Gastroesophageal sphincter (tissue), 4 donors: ENCODE results near the gene KCNIP4. TPM values are rescaled to one million over a fixed set of nuclear protein-coding genes. Genes with fewer than 3 reads are reported as not detected.

Experiments used
- ATAC-seq: fragments of 150-250 bp; one replicate; pipeline ENCODE4 v1.9.1; 2016; ENCODE audit warnings: mild to moderate bottlenecking, moderate library complexity
- H3K27ac ChIP-seq, 4 donors: fragments of 200-600 bp; sonication (generic) in 3 of 4; 1 replicate in 3 of 4; 2 replicates in 1 of 4; pipeline ENCODE4 v1.5.1; 2016 to 2019
- H3K27me3 ChIP-seq: fragments of 200-600 bp; sonication (generic); one replicate; pipeline ENCODE4 v1.5.1; 2019
- H3K36me3 ChIP-seq, 2 donors: fragments of 200-600 bp; sonication (generic); one replicate each; pipeline ENCODE4 v1.5.1; 2019; ENCODE audit warnings: control low read depth in 1 of 2
- H3K4me1 ChIP-seq, 3 donors: fragments of 200-600 bp; sonication (generic); 1 replicate in 2 of 3; 2 replicates in 1 of 3; pipeline ENCODE4 v1.5.1; 2016 to 2019; ENCODE audit warnings: control low read depth in 2 of 3
- H3K4me3 ChIP-seq, 2 donors: fragments of 200-600 bp; sonication (generic); one replicate each; pipeline ENCODE4 v1.5.1; 2019; ENCODE audit warnings: mild to moderate bottlenecking in 1 of 2, moderate library complexity in 1 of 2
- H3K9me3 ChIP-seq, 3 donors: fragments of 200-600 bp; sonication (generic); one replicate each; pipeline ENCODE4 v1.5.1; 2017 to 2019; ENCODE audit warnings: control low read depth in 2 of 3
- EP300 ChIP-seq: sonication (generic); formaldehyde crosslinking; IDR thresholded peaks from one replicate; pipeline ENCODE4 v1.6.1; 2017; ENCODE audit warnings: antibody characterized with exemption, mild to moderate bottlenecking
- POLR2A ChIP-seq, 2 donors: fragments of 450-650 bp; IDR thresholded peaks; one replicate each; pipeline ENCODE4 v1.6.1; 2017; ENCODE audit warnings: antibody characterized with exemption in 2 of 2, mild to moderate bottlenecking in 2 of 2, moderate library complexity in 1 of 2
- POLR2AphosphoS5 ChIP-seq: sonication (generic); formaldehyde crosslinking; IDR thresholded peaks from one replicate; pipeline ENCODE4 v1.6.1; 2017; ENCODE audit warnings: antibody characterized with exemption
- WGBS, 2 donors: methylation state at CpG; one replicate each; pipeline ENCODE4 v1.1.5; 2018; ENCODE audit warnings: low coverage in 1 of 2; 5-methylcytosine and 5-hydroxymethylcytosine counted together
- total RNA-seq, 4 donors: library from RNA; depleted of rRNA; stranded (reverse); fragments of >200 nt; gene quantifications; one replicate each; pipeline ENCODE4 v1.1.0, GENCODE V29; 2016
- TF ChIP-seq, protein P1 (sequence below), 4 experiments: fragments of 200-600 bp in 2 of 4; fragments of 450-650 bp in 2 of 4; sonication (generic) in 1 of 4; IDR thresholded peaks; one replicate each; pipeline ENCODE4 v1.5.1; 2017 to 2019; ENCODE audit warnings: antibody characterized with exemption in 4 of 4, mild to moderate bottlenecking in 2 of 4, moderate library complexity in 2 of 4

KCNIP4 gene
- total RNA-seq, 4 donors from 2014 or later = 0.23 to 0.59 (median 0.54) TPM; not detected in 1

DNA sequence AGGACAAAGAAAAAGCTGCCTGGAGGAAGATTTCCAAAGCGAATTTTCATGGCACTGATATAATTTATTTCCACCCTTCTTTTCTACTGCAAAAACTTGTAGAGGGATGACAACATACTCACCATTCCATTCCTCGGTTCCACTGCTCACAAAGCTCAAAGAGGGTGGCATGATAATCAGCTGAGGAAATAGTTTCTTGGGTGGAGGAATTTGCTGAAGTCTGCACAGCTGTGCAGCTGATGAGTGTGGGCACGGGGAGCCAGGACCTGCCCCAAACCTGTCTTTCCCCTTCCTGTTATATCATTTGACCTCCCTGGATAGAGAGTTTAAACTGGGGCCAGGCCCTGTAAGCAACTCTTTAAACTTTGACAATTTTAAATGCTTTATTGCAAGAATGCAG is 1087.7 kb downstream of the KCNIP4 start:
- Histone ChIP-seq H3K4me3 (no peak overlapping the region), H3K36me3 (no peaks in the 10 kb centered on the region), H3K27ac (no peak overlapping the region), H3K27me3 (no peaks in the 10 kb centered on the region), H3K9me3 (no peaks in the 10 kb centered on the region), H3K4me1 (no peaks in the 10 kb centered on the region)
- TF ChIP-seq, protein P1, sequence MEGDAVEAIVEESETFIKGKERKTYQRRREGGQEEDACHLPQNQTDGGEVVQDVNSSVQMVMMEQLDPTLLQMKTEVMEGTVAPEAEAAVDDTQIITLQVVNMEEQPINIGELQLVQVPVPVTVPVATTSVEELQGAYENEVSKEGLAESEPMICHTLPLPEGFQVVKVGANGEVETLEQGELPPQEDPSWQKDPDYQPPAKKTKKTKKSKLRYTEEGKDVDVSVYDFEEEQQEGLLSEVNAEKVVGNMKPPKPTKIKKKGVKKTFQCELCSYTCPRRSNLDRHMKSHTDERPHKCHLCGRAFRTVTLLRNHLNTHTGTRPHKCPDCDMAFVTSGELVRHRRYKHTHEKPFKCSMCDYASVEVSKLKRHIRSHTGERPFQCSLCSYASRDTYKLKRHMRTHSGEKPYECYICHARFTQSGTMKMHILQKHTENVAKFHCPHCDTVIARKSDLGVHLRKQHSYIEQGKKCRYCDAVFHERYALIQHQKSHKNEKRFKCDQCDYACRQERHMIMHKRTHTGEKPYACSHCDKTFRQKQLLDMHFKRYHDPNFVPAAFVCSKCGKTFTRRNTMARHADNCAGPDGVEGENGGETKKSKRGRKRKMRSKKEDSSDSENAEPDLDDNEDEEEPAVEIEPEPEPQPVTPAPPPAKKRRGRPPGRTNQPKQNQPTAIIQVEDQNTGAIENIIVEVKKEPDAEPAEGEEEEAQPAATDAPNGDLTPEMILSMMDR (IDR thresholded peaks at IDR 0.05) = no peak
- TF ChIP-seq EP300 = no peak
- no peak for TF ChIP-seq POLR2A (IDR thresholded peaks at IDR 0.05)
- no peak for TF ChIP-seq POLR2AphosphoS5
- no peak for ATAC-seq
- 69 to 81% methylated on average over 2 to 3 of the region's 3 CpGs for WGBS, 2 donors

DNA sequence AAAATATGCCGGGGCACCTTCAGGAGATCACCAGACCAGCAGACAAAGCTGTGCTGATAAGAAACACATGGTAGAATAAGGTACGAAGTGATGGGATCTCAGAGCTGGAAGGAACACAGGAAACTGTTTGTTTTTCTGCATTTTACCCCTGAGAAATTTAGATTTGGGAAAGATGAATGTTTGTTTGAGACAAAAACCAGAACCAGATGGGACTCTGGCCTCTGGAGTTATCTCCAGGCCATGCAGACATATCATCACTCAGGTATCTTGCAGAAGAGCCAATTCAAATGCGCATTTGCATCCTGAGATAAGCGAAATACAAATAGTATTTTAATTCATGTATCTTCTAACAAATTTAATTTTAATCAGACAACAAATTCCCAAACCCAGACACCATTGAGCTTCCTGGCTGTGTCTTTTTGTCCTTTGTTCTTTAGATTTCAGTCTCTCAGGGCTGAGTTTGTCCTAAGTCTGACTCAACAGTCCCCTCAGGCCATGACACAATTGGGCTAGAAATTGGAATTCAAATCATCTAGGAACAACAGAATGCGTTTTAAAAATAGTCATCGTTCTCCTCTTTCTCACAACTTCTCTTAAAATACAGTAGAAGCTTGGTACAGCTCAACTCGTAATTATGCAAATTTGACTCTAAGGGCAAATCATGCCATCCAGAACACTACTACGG is 1089.3 kb downstream of the KCNIP4 start:
- 77 to 78% methylated on average over 6 to 8 of the region's 8 CpGs for WGBS, 2 donors
- no peaks in the 10 kb centered on the region for H3K27me3 ChIP-seq
- TF ChIP-seq POLR2AphosphoS5 (no peak), POLR2A (IDR thresholded peaks at IDR 0.05) (no peak), EP300 (no peak)
- TF ChIP-seq, protein P1 (IDR thresholded peaks at IDR 0.05) = no peak

DNA sequence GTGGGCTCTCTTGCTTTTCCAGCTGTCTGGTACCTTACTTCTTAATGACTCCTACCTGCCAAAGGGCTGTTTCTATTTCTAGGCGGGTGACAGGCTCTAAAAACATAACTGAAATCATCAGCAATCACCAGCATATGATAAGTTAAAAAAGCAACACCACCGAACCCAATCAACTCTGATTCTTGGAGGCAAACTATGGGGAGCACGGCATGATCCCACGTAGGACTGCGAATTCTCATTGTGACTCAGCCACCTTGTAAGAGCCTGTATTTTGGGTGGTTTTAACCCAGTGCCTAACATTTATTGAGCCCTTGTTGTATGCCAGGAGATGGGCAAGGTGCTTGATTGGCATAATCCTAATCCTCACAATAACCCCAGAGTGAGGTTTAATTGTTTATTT is 1091.5 kb downstream of the KCNIP4 start:
- no peak for TF ChIP-seq EP300
- TF ChIP-seq, protein P1 (IDR thresholded peaks at IDR 0.05) = no peak
- TF ChIP-seq POLR2A (IDR thresholded peaks at IDR 0.05) = no peak
- no peak for TF ChIP-seq POLR2AphosphoS5
- ATAC-seq = no peak
- Histone ChIP-seq H3K36me3 (no peaks in the 10 kb centered on the region), H3K9me3 (peaks cover 0 to 6% (median 0%) of the 10 kb centered on the region in 3 donors), H3K4me1 (no peaks in the 10 kb centered on the region), H3K4me3 (no peak overlapping the region), H3K27me3 (no peaks in the 10 kb centered on the region), H3K27ac (no peak overlapping the region)
- WGBS, 2 donors = 94 to 96% methylated on average over 3 to 5 of the region's 5 CpGs

More for the DNA sequence above, 1089.3 kb downstream of the KCNIP4 start:
- ATAC-seq = no peak
- Histone ChIP-seq H3K27ac (no peak overlapping the region), H3K4me1 (no peaks in the 10 kb centered on the region), H3K36me3 (no peaks in the 10 kb centered on the region), H3K4me3 (no peak overlapping the region), H3K9me3 (no peaks in the 10 kb centered on the region)

DNA sequence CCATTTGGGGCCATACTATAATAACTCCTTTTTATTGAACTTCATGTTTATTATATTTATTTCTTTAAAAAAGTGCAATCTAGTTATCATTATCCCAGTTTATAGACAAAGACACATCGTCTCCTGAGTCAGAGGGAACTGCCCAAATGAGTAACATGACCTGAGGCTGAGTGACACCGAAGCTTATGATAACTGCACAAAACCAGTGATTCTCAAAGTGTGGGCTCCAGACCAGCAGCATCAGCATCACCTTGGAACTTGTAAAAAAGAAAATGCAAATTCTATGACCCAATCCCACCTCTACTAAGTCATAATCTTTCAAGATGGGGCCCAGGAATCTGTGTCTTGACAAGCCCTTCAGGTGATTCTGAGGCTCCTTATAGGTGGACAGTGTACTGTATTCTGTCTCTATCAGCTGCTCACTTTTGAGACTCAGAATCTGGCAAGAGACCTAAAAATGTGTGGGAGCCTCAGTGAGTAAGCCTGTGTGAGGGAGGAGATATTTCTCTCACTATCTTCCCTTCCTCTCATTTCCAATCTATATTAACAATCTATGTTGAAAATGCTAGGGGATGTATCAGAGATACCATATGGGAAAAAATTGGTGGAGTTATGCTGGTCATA is 1101.3 kb downstream of the KCNIP4 start:
- no peak for ATAC-seq
- 32 to 41% methylated on average over 2 of the region's 2 CpGs for WGBS, 2 donors
- Histone ChIP-seq H3K4me1 (no peaks in the 10 kb centered on the region), H3K36me3 (no peaks in the 10 kb centered on the region), H3K27me3 (no peaks in the 10 kb centered on the region), H3K9me3 (peaks cover 0 to 8% (median 0%) of the 10 kb centered on the region in 3 donors), H3K4me3 (no peak overlapping the region), H3K27ac (no peak overlapping the region)
- TF ChIP-seq POLR2AphosphoS5 = no peak
- TF ChIP-seq POLR2A (IDR thresholded peaks at IDR 0.05) = no peak
- no peak for TF ChIP-seq EP300
- TF ChIP-seq, protein P1 (IDR thresholded peaks at IDR 0.05) = no peak

DNA sequence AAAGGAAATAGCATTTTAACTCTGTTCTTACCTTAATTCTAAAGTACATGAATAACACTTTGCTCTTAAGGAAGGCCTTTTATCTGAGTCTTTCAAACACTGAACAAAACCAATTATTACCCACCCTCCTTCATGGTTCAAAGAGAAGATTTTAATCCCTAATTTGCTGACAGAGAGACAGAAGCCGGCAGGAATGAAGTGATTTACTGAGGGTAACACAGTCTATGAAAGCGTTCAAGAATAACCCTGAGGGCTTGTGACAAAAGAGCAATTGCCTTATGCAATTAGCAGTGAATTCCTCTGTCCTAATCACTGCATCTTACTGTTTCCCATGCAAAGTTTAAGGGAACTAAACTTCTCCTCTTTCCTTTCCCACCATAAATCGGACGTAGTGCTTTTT is 1104.3 kb downstream of the KCNIP4 start:
- WGBS, 2 donors = 68 to 81% methylated on average over 4 of the region's 4 CpGs
- no peaks in the 10 kb centered on the region for H3K27me3 ChIP-seq
- no peak for ATAC-seq
- TF ChIP-seq, protein P1 (IDR thresholded peaks at IDR 0.05) = no peak
- no peak for TF ChIP-seq POLR2A (IDR thresholded peaks at IDR 0.05)
- H3K4me1 ChIP-seq = no peaks in the 10 kb centered on the region
- H3K36me3 ChIP-seq = no peaks in the 10 kb centered on the region
- no peak overlapping the region for H3K4me3 ChIP-seq
- H3K27ac ChIP-seq = no peak overlapping the region
- H3K9me3 ChIP-seq = no peaks in the 10 kb centered on the region
